NCI-H82 (cell line): ENCODE results near the gene TMEM41A.
A peak's percentile ranks its signal among the peaks of the same experiment; 100 is the strongest.

Experiments used
- DNase-seq: peaks from one replicate; lab custom pipeline; 2025; lab: John Stamatoyannopoulos, UW

Gene TMEM41A

DNA sequence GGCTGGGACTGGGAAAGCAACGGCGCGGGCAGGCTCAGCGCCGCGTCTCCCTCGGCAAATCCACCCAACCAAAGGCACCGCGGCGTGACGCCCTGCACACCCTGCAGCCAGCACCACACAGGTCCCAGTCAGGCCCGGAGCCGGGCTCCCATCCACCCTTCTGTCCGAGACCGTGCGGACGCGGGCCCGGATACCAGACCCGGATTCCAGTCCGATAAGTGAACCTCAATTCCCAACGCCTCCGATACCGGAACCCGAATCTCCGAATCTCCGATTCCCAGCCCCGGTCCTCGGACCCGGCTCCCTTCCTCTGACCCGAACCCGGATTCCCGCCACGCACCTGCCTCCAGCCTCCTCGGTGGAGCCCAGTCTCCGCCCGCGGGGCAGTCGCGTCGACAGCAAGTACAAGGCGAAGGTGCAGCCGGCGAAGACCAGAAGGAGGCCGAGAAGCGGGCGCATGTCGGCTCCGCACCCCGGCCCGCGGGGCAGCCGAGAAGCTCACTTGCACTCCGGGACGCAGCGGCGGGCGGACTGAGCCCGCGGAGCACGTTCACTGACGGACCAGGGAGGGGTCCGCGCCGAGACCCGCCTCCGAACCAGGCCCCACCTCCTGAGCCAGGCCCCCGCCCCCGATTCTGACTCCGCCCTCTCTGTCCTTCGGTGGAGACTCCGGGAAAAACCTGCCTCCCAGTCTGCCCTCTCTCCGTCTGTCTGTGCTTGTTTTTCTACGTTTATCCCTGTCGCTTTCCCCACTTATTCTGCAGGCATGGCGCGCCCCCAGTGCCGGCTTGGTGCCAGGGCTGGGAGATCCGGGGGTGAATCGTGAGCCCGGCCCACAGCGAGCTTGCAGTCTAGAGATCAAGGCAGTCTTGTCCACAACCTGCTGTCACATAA lies at the start of gene TMEM41A:
Gene TMEM41A, minus strand, starts transcription at position 533 of the 894 bp plus-strand sequence. Its CDS starts 74 bp downstream, at position 459.
- peak; percentile 97 for DNase-seq

DNA sequence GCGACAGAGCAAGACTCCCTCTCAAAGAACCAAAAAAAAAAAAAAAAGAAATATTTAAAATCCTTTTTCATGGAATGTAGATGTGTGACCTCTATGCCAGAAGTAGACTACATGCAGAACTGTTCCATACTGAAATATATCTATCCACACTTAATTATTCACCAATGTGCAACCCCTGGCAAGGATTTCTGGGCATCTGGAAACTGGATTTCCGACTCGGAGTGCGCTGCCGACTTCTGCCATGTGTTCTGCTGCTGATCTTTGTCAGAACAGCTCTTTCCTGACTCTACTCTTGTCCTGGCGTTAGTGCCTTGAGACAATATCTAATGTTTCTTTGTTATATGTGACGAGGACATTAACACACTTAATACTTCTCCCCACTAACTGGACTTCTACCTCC lies 41.9 kb upstream of the TMEM41A start:
- DNase-seq, result no peak

GRCh38 chr3:185539934-185540333 lies 41.1 kb upstream of the TMEM41A start:
- DNase-seq, result no peak

DNA sequence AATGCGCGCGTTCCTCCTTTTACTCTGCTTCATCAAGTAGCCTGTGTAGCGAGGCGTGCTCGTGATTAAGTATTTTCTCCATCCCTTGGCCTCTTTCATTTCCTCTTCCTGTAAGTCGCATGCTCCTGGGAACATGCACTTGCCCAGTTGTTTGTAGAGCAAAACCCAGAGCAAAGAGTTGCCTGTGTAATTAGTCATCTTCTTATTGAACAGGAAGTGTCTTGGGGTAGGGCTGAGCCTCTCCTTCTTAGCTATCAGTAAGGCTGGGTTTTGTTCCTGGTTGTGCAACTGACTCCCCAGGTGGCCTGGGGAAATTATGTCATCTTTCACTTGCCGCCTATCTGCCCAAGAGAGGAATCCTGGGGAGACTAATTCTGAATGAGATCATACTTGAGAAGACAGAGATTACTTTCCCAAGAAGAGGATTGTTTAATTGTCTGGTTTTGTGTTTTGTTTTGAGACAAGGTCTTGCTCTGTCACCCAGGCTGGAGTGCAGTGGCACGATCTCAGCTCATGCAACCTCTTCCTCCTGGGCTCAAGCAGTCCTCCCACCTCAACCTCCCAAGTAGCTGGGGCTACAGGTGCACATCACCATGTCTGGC lies 38.6 kb upstream of the TMEM41A start:
- DNase-seq, result no peak

GRCh38 chr3:185534511-185534910 lies 35.7 kb upstream of the TMEM41A start:
- DNase-seq, result no peak

DNA sequence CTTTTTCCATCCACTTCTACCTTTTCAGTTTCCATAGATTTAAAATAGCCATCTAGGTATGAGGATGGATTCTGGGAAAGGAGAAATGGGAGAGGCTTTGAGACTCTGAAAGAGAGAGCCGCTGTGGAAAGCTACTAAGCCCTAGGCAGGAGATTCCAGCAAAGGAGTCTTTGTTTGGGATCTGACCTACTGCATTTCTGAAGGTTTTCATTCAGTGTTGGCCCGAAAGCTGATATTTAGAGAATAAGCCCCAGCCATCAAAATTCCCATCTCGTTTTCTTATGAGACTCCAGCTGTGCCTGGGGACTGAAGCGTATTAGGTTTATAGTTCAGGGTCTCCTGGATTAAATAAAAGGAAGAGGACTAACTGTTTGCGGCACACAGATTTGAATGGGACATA lies 34.1 kb upstream of the TMEM41A start:
- DNase-seq, result no peak

- DNase-seq, result no peak
These were observed 32.0 kb upstream of the TMEM41A start for GRCh38 chr3:185530856-185531255.

- DNase-seq, result no peak
These were observed 29.7 kb upstream of the TMEM41A start for GRCh38 chr3:185528532-185528931.

GRCh38 chr3:185527364-185527763 lies 28.5 kb upstream of the TMEM41A start:
- DNase-seq, result no peak

DNA sequence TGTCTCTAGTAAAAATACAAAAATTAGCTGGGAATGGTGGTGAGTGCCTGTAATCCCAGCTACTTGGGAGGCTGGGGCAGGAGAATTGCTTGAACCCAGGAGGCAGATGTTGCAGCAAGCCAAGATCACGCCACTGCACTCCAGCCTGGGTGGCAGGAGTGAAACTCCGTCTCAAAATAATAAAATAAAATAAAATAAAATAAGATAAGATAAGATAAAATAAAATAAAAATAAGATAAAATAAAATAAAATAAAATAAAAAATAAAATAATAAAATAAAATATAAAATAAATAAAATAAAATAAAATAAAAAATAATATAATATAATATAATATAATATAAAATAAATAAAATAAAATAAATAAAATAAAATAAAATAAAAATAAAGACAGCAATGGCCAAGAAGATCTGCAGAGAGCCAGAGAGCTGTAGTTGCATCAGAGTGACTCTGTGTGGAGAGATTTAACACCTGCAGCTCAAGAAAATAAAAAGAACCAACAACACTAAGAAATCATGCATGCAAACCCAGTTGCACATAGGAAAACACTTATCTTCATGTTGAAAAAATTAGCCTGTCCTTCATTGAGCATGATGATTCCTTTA lies 27.6 kb upstream of the TMEM41A start:
- DNase-seq, result no peak

DNA sequence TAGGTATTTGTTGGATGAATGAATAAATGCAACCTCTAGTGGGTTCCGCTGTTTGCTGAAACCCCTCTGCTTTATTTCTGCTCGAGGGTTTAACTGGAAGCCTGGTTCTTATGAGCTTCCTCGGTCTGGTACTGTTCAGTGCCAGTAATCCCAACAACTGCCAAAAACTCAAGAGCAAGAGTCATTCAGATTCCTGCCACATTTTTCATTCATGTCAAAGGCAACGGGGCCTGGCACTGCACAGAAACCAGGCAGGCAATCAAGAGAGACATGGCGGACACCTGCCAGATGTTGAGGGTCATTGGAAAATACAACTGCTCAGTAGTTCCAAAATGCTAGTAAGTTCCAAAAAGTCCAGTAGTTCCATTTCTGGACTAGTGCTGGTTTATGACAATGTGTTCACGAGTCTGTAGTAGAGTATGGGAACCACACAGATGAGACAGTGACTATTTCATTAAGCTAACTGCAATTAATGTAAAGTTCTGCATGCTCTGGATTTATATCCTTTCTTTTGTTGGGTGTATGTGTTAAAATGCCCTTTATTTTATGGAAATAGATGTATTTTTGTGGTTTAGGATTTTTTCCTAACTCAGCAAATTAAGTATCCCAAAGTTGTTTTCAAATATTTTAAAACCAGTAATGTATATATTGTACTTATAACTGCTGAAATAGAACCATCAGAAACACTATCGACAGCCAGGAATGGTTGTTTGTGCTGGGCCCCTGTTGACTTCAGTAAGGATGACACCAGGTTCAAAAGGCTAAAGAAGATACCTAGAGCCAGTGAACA lies 22.7 kb upstream of the TMEM41A start:
- DNase-seq, result no peak

DNA sequence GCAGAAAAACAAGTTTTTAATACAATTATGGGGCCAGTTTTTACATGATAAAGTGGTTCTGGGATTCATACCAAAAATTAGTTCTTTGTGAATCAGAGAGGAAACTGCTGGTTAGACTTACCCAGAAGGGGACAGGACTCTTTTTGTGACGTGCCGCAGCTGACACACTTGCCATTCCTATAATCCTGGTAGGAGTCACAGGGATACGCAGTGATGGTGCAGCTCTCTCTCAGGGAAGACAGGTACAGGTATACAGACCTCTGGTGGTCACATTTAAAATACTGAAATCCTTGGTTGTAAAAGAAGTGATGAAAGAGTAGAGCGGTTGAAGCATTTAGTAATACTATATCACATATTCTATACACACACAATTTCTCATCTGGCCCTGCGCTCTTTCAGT lies 20.2 kb upstream of the TMEM41A start:
- peak; percentile 53 for DNase-seq

GRCh38 chr3:185517387-185518130 lies 18.7 kb upstream of the TMEM41A start:
- DNase-seq, result no peak

DNA sequence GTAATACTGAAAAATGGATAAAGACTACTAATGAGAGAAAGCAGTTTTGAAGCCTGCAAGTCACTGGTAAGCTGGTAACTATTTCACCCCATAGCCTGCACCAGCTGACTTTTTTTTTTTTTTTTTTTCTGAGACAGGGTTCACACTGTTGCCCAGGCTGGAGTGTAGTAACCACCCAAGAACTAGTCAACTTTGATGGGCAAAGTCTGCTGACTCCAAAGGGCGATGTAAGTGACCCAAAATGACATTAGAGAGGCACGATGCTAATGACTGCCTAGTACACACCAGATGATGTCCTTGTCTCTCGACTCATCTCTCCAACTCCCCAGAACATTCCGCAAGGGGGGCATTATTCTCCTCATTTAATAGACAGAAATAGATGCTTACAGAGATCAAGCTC lies 12.9 kb upstream of the TMEM41A start:
- no peak for DNase-seq

DNA sequence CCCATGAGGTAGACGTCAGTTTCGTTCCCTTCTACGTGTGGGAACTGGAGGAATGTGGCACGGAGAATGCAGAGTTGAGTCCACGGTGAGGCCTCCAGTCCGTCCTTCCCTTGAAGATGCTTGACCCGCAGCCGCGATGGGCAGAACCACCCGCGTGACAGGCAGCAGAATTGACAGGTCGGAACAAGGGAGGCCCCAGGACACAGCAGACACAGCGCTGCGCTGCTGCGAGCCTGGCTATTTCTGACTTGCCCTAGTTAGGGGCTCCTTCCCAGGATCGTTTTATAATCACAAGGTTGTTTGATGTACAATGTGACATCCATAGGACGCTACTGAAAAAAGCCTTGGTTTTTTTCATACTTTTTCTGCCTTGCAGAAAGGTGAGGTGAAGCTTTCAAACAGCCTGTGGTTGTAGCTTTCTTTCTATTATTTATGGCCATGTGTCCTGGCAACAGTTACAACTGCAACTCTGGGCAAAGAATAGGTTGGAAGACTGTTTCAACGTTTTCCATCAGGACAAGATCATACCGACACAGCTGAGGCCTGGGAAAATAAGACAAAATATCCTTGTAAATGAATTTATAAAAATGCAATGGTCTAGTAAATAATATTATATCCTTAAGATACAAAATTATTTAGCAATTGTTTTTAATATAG lies 9.6 kb upstream of the TMEM41A start:
- no peak for DNase-seq

GRCh38 chr3:185507883-185508282 lies 9.0 kb upstream of the TMEM41A start:
- no peak for DNase-seq

GRCh38 chr3:185504636-185505035 lies 5.8 kb upstream of the TMEM41A start:
- DNase-seq, result no peak

DNA sequence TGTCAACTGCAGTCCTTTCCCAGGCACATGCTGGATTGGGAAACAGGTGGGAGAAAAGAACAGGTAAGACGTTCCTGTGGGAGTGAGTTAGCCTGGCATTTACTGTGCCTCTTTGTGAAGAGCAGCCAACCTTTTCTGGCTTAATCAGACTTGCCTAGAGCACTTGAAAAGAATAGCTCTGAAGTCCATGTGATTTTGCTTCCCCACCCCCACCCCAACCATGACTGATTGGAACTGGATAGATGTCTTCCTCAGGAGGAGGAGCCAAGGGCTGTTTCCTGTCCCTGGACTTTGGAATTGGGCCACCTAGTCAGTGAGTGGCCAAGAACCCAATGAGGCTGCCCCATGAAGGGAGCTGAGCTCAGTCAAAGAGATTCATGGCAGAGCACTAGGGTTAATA lies 4.7 kb upstream of the TMEM41A start:
- DNase-seq, result no peak

DNA sequence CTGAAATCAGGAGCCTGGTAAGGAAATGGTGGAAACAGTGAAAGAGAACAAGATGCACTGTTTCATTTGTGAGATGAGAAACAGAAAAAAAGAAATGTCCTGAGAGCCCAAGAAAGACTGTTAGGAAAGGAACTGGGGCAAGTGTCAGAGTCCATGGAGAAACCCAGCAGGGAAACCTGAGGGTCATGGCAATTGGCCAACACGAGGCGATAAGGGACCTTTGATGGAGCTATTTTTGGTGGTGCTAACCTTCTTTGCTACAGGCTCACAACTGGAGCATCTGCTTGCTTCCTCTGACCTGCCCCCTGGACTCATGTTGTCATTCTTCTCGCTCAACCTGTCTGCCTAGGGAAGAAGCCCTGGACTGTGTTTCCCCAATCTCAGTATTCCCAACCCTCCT lies 4.2 kb upstream of the TMEM41A start:
- DNase-seq, result no peak

GRCh38 chr3:185490241-185490640 lies 8.6 kb downstream of the TMEM41A start:
- no peak for DNase-seq

- DNase-seq, result no peak
These were observed 9.4 kb downstream of the TMEM41A start for GRCh38 chr3:185489462-185489861.
